Fibroblast of pulmonary artery (primary cell): ENCODE measurements around the gene KANK2.
A peak's percentile ranks its signal among the peaks of the same experiment; 100 is the strongest.

Experiments
- DNase-seq: peaks from one replicate; pipeline ENCODE4 v3.0.0-alpha.2; 2010; ENCODE audit warnings: low read depth
- H3K4me3 ChIP-seq: replicated peaks from 2 replicates; pipeline ENCODE4 v1.5.1; 2011; ENCODE audit warnings: low read depth, mild to moderate bottlenecking, control low read depth, low read length, moderate library complexity
- CTCF ChIP-seq: IDR thresholded peaks from 2 replicates; pipeline ENCODE4 v1.5.1; 2011; ENCODE audit warnings: mild to moderate bottlenecking, control low read depth, low read length, inconsistent platforms; ENCODE audit errors: missing control alignments

The KANK2 gene

DNA sequence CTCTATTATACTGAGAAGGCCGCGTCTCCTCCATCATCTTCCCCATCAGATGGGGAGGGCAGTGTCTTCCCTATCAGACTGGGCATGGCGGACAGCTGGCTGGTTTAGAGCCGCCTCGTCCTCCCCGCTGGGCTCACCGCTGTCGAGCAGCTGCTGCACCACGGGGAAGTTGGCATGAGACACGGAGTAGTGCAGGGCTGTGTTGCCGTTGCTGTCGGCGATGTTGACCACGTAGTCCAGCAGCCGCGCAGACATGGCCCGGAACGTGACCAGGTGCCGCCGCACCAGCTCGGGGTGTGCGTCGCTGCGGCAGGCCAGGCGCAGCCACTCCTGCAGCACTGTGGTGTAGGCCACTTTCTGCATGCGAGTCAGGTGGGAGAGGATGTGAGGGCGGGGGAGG lies 23.0 kb downstream of the KANK2 start:
- no peak overlapping the region for H3K4me3 ChIP-seq
- TF ChIP-seq CTCF, result no peak
- no peak for DNase-seq

DNA sequence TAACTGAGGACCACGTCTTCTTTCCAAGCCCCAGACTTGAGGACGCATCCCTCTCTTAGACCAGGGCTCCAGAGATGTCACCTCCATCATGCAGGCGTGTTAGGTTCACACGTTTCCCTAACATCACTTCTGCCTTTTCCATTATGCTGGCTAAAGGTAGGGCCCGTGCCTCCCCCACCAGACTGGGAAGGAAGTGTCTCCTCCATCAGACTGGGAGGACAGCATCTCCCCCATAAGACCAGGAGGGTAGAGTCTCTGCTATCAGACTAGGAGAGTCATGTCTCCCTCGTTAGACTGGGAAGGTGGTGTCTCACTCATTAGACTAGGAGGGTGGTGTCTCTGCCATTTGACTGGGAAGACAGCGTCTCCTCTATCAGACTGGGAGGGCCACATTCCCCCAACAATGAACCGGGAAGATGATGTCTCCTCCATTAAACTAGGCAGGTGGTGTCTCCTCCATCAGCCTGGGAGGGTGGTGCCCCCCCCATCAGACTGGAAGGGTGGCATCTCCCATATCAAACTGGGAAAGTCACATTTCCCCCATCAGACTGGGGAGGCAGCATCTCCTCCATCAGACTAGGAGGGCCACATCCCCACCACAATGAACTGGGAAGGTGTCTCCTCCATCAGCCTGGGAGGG lies 23.7 kb downstream of the KANK2 start:
- no peak for TF ChIP-seq CTCF
- no peak overlapping the region for H3K4me3 ChIP-seq
- DNase-seq, result no peak

GRCh38 chr19:11172576-11172975 lies 24.8 kb downstream of the KANK2 start:
- no peak overlapping the region for H3K4me3 ChIP-seq
- no peak for TF ChIP-seq CTCF
- DNase-seq, result no peak

DNA sequence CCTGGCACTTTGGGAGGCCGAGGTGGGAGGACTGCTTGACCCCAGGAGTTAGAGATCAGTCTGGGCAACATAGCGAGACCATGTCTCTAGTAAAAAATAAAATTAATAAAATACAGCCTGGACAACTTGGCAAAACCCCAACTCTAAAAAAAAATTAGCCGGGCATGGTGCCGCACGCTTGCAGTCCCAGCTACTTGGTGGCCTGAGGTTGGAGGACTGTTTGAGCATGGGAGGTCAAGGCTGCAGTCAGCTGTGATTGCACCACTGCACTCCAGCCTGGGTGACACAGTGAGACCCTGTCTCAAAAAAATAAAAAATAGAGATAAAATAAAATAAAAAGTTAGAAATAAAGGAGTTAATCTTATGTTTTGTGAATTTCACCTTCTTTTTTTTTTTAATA lies 26.2 kb downstream of the KANK2 start:
- DNase-seq, result no peak
- TF ChIP-seq CTCF, result no peak

DNA sequence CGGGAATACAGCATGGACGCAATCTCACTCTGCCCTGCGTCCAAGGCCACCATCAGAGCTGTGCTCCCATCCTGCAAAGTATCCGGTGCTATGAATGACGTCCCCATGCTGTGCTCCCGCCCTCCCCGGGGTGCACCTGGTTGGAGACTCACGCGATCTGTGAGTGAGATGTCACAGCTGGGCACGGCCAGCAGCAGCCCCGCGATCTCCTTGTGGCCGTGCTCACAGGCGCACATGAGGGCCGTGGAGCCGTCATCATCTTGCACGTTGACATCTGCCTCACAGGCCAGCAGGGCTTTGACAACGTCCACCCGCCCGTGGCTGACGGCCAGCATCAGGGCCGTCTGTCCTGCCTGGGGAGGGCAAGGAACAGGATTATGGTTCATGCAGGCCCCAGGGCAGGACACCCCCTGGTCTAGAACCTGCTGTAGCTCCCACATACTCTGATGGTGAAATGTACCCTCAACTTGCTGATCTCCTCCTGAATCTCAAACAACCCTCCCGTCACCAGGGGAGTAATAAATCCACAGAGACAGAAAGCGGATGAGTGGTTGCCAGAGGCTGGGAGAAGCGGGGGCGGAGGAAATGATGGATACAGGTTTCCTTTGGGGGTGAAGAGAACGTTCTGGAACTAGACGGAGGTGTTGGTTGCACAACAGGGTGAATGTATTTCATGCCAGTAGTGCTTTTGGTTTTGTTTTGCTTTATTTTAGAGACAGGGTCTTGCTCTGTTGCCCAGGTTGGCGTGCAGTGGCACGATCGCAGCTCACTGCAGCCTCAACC lies 27.3 kb downstream of the KANK2 start:
- no peak overlapping the region for H3K4me3 ChIP-seq
- peak; percentile 71 for DNase-seq
- TF ChIP-seq CTCF, result no peak

More for the DNA sequence above, 26.2 kb downstream of the KANK2 start:
- H3K4me3 ChIP-seq, result no peak overlapping the region

DNA sequence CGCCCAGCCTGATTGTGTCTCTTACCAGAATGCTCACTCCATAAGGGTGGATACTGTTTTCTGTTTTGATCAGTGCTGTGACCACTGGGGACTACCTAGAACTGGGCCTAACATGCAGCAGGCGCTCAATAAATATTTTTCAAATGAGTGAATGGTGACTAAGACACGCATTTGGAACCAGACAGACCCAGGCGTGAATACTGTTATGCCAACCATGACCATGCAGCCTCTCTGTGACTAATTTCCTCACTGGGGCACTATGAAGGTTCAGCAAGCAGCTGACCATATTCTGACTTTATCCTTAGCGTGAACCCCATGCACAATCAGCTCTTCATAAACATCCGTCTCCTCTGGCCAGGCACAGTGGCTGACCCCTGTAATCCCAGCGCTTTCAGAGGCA lies 28.8 kb downstream of the KANK2 start:
- H3K4me3 ChIP-seq, result no peak overlapping the region
- no peak for TF ChIP-seq CTCF
- peak; percentile 91 for DNase-seq
